HTERT RPE-1 (cell line): ENCODE results near the gene DTNBP1.

Experiments used
- in situ Hi-C: fragments of 300-500 bp; cut with MboI; formaldehyde crosslinking; loops from 4 replicates; pipeline ENCODE4 v1.14.3; 2020; ENCODE audit warnings: low sequenced_read_pairs

The DTNBP1 gene

GRCh38 chr6:15504581-15505350, 158.1 kb downstream of the DTNBP1 start:
- in situ Hi-C loops, result no loop called here

GRCh38 chr6:15504040-15504495, 158.8 kb downstream of the DTNBP1 start:
- in situ Hi-C loops, result no loop called here

GRCh38 chr6:15503346-15503680, 159.5 kb downstream of the DTNBP1 start:
- in situ Hi-C loops, result no loop called here

- in situ Hi-C loops, result no loop called here
These were observed 160.1 kb downstream of the DTNBP1 start for GRCh38 chr6:15502446-15503345.

- in situ Hi-C loops, result no loop called here
These were observed 160.9 kb downstream of the DTNBP1 start for GRCh38 chr6:15501826-15502445.

GRCh38 chr6:15500901-15501825, 161.7 kb downstream of the DTNBP1 start:
- in situ Hi-C loops, result no loop called here

- in situ Hi-C loops, result no loop called here
These were observed 162.6 kb downstream of the DTNBP1 start for GRCh38 chr6:15500078-15500740.

- in situ Hi-C loops, result no loop called here
These were observed 163.2 kb downstream of the DTNBP1 start for GRCh38 chr6:15499591-15499990.

GRCh38 chr6:15499125-15499524, 163.7 kb downstream of the DTNBP1 start:
- in situ Hi-C loops, result no loop called here

GRCh38 chr6:15498640-15499039, 164.2 kb downstream of the DTNBP1 start:
- in situ Hi-C loops, result no loop called here

GRCh38 chr6:15496345-15497131, 166.3 kb downstream of the DTNBP1 start:
- in situ Hi-C loops, result no loop called here

- in situ Hi-C loops, result no loop called here
These were observed 167.4 kb downstream of the DTNBP1 start for GRCh38 chr6:15495375-15495901.

GRCh38 chr6:15493437-15494168, 169.2 kb downstream of the DTNBP1 start:
- in situ Hi-C loops, result no loop called here

GRCh38 chr6:15491986-15492269, 170.9 kb downstream of the DTNBP1 start:
- in situ Hi-C loops, result no loop called here

GRCh38 chr6:15491255-15491985, 171.4 kb downstream of the DTNBP1 start:
- in situ Hi-C loops, result no loop called here

GRCh38 chr6:15490242-15491100, 172.4 kb downstream of the DTNBP1 start:
- in situ Hi-C loops, result no loop called here
